ENCODE results near the gene POP4. TPM values are rescaled to one million over a fixed set of nuclear protein-coding genes. Genes with fewer than 3 reads are reported as not detected.
"Not testable (repeated sequence)": the region's sequence is repeated elsewhere in the genome, so short reads cannot be mapped to it uniquely, and the experiment has no call there.

Gene POP4
- polyA plus RNA-seq (2014; cell fraction: cytosol; rRNA removed), result 48.4 and 60.7 TPM in 2 replicates
- 44.6 and 56.1 TPM in 2 replicates for polyA plus RNA-seq (2014; cell fraction: nucleus; rRNA removed)

GRCh38 chr19:29605653-29606419 is at the start of gene POP4:
Gene POP4 (plus strand): TSS chr19:29606283. CDS start chr19:29606319, 36 bp downstream.
- peak; percentile 94 for DNase-seq (ENCODE audit: low spot score)

- not testable (repeated sequence) for DNase-seq (ENCODE audit: low spot score)
These were observed 47.0 kb upstream of the POP4 start for GRCh38 chr19:29559110-29559509.

GRCh38 chr19:29559743-29560142 is 46.3 kb upstream of the POP4 start:
- DNase-seq (ENCODE audit: low spot score), result no peak

GRCh38 chr19:29560313-29561075 is 45.6 kb upstream of the POP4 start:
- DNase-seq (ENCODE audit: low spot score), result no peak

GRCh38 chr19:29561601-29562000 is 44.5 kb upstream of the POP4 start:
- no peak for DNase-seq (ENCODE audit: low spot score)

GRCh38 chr19:29562299-29563297 is 43.5 kb upstream of the POP4 start:
- no peak for DNase-seq (ENCODE audit: low spot score)

- DNase-seq (ENCODE audit: low spot score), result no peak
These were observed 42.5 kb upstream of the POP4 start for GRCh38 chr19:29563486-29564101.

GRCh38 chr19:29564574-29565005 is 41.5 kb upstream of the POP4 start:
- no peak for DNase-seq (ENCODE audit: low spot score)

GRCh38 chr19:29565171-29565570 is 40.9 kb upstream of the POP4 start:
- DNase-seq (ENCODE audit: low spot score), result no peak

GRCh38 chr19:29566496-29567054 is 39.5 kb upstream of the POP4 start:
- no peak for DNase-seq (ENCODE audit: low spot score)

GRCh38 chr19:29567366-29567915 is 38.6 kb upstream of the POP4 start:
- no peak for DNase-seq (ENCODE audit: low spot score)

- DNase-seq (ENCODE audit: low spot score), result no peak
These were observed 37.8 kb upstream of the POP4 start for GRCh38 chr19:29568036-29569025.

- DNase-seq (ENCODE audit: low spot score), result no peak
These were observed 36.8 kb upstream of the POP4 start for GRCh38 chr19:29569038-29569911.

GRCh38 chr19:29571181-29571580 is 34.9 kb upstream of the POP4 start:
- no peak for DNase-seq (ENCODE audit: low spot score)

- DNase-seq (ENCODE audit: low spot score), result no peak
These were observed 32.6 kb upstream of the POP4 start for GRCh38 chr19:29573486-29573885.

- no peak for DNase-seq (ENCODE audit: low spot score)
These were observed 31.6 kb upstream of the POP4 start for GRCh38 chr19:29574510-29574909.

- no peak for DNase-seq (ENCODE audit: low spot score)
These were observed 30.0 kb upstream of the POP4 start for GRCh38 chr19:29576046-29576606.
